HepG2 (cell line): ENCODE data around the gene ADH1C. TPM values are rescaled to one million over a fixed set of nuclear protein-coding genes. Genes with fewer than 3 reads are reported as not detected.
"Not testable (repeated sequence)": the region's sequence is repeated elsewhere in the genome, so short reads cannot be mapped to it uniquely, and the experiment has no call there.

Experiments
- ATAC-seq: fragments of 200-7000 bp; cut with Tn5 transposase; 3 replicates; pipeline ENCODE4 v1.9.1; 2020; ENCODE audit warnings: mild to moderate bottlenecking, moderate library complexity
- BruUV-seq: library from RNA; stranded (reverse); fragments of 400-500 nt; replicated peaks from 2 replicates; lab custom pipeline; 2021; lab: Mats Ljungman, UMichigan
- CTCF ChIA-PET: fragments of 300-600 bp; formaldehyde crosslinking; extraction: SDS; loops from one replicate; lab custom pipeline; 2021; ENCODE audit warnings: low total read pairs, inconsistent platforms, low intra/inter-chr PET ratio; lab: Yijun Ruan, JAX
- POLR2A ChIA-PET: fragments of 350-600 bp; sonication (Branson Sonifier 250); formaldehyde crosslinking; loops from one replicate; lab custom pipeline; 2020; ENCODE audit warnings: antibody characterized with exemption, inconsistent platforms; lab: Yijun Ruan, JAX
- DNase-seq: peaks from one replicate; pipeline ENCODE4 v3.0.0-alpha.2; 2015; ENCODE audit warnings: low spot score
- FAIRE-seq: peaks from 3 replicates; lab custom pipeline; 2011; peaks lifted over from hg19 to GRCh38; lab: Jason Lieb, UNC
- H2AFZ ChIP-seq: one replicate; pipeline ENCODE4 v1.6.1; 2011; ENCODE audit warnings: low read length, inconsistent platforms
- H3K27ac ChIP-seq: fragments of 300-600 bp; 3 replicates; pipeline ENCODE4 v1.8.0; 2011; ENCODE audit warnings: mixed run types, mild to moderate bottlenecking, mixed read lengths, low read length, inconsistent platforms; ENCODE audit not compliant: insufficient read depth; ENCODE audit errors: extremely low read length
- H3K27me3 ChIP-seq, 2 experiments: fragments of 200-600 bp in 1 of 2; 2 replicates in 1 of 2; 3 replicates in 1 of 2; pipeline versions ENCODE4 v1.6.0 to v1.8.0; 2011; ENCODE audit warnings: low read length in 2 of 2, mild to moderate bottlenecking in 2 of 2, moderate library complexity in 2 of 2, inconsistent platforms in 1 of 2; ENCODE audit not compliant: insufficient read depth in 2 of 2, control insufficient read depth in 1 of 2
- H3K36me3 ChIP-seq, 2 experiments: fragments of 200-600 bp in 1 of 2; replicated peaks in 1 of 2; 2 replicates in 1 of 2; 3 replicates in 1 of 2; pipeline versions ENCODE4 v1.5.1 to v1.8.0; 2011; ENCODE audit warnings: low read length in 2 of 2, inconsistent platforms in 1 of 2; ENCODE audit not compliant: insufficient read depth in 2 of 2, control insufficient read depth in 1 of 2
- H3K4me1 ChIP-seq: 2 replicates; pipeline ENCODE4 v1.5.1; 2012; ENCODE audit warnings: low read length, inconsistent platforms; ENCODE audit not compliant: insufficient read depth
- H3K4me2 ChIP-seq: 2 replicates; pipeline ENCODE4 v1.6.0; 2011; ENCODE audit warnings: low read depth, low read length, inconsistent platforms
- H3K4me3 ChIP-seq, 3 experiments: fragments of 200-600 bp in 1 of 3; sonication (generic), shearing (Covaris generic) in 1 of 3; replicated peaks in 1 of 3; 2 replicates each; pipeline ENCODE4 v1.5.1; 2011 to 2016; ENCODE audit warnings: low read length in 3 of 3, inconsistent platforms in 2 of 3, low read depth in 2 of 3, mild to moderate bottlenecking in 2 of 3, control low read depth in 1 of 3, mixed read lengths in 1 of 3; ENCODE audit not compliant: insufficient read depth in 1 of 3
- H3K79me2 ChIP-seq: one replicate; pipeline ENCODE4 v1.6.1; 2011; ENCODE audit warnings: low read length, inconsistent platforms; ENCODE audit not compliant: insufficient read depth
- H3K9ac ChIP-seq: 2 replicates; pipeline ENCODE4 v1.6.0; 2011; ENCODE audit warnings: mild to moderate bottlenecking, low read depth, low read length, inconsistent platforms; ENCODE audit not compliant: insufficient read depth
- H3K9me3 ChIP-seq: 2 replicates; pipeline ENCODE4 v1.5.1; 2012; ENCODE audit warnings: mild to moderate bottlenecking, low read length
- H4K20me1 ChIP-seq: 2 replicates; pipeline ENCODE4 v1.6.0; 2011; ENCODE audit warnings: inconsistent platforms, mild to moderate bottlenecking, low read length, moderate library complexity; ENCODE audit not compliant: insufficient read depth
- HBP1 ChIP-seq: IDR thresholded peaks from 2 replicates; pipeline ENCODE4 v1.6.1; 2016; ENCODE audit warnings: low read depth, control low read depth
- JUND ChIP-seq: sonication (generic); formaldehyde crosslinking; IDR thresholded peaks from 2 replicates; pipeline ENCODE4 v1.8.0; 2022; ENCODE audit warnings: mild to moderate bottlenecking, missing genetic modification reagents
- NFKBIZ ChIP-seq: IDR thresholded peaks from 2 replicates; pipeline ENCODE4 v1.6.1; 2018; ENCODE audit warnings: missing genetic modification reagents, missing compliant biosample characterization
- NR2F6 ChIP-seq, 2 experiments: IDR thresholded peaks; 2 replicates each; pipeline ENCODE4 v1.6.1; 2016; ENCODE audit warnings: antibody characterized with exemption in 1 of 2, mild to moderate bottlenecking in 1 of 2
- REPIN1 ChIP-seq: sonication (generic); formaldehyde crosslinking; IDR thresholded peaks from 2 replicates; pipeline ENCODE4 v1.8.0; 2022; ENCODE audit warnings: missing genetic modification reagents, low read depth, mild to moderate bottlenecking, borderline replicate concordance
- SNRNP70 ChIP-seq: fragments of 200-400 bp; formaldehyde crosslinking; IDR thresholded peaks from 2 replicates; pipeline ENCODE4 v1.6.1; 2017; ENCODE audit warnings: mild to moderate bottlenecking, low read depth, low read length, moderate library complexity
- TEAD2 ChIP-seq: sonication (generic); formaldehyde crosslinking; IDR thresholded peaks from 2 replicates; pipeline ENCODE4 v1.9.0; 2021; ENCODE audit warnings: missing genetic modification reagents
- ZNF17 ChIP-seq: sonication (generic); formaldehyde crosslinking; IDR thresholded peaks from 2 replicates; pipeline ENCODE4 v1.5.0; 2020; ENCODE audit warnings: mild to moderate bottlenecking, missing genetic modification reagents
- ZNF550 ChIP-seq: sonication (generic); formaldehyde crosslinking; IDR thresholded peaks from 2 replicates; pipeline ENCODE4 v1.4.0; 2020; ENCODE audit warnings: mild to moderate bottlenecking, missing genetic modification reagents, borderline replicate concordance
- ZXDC ChIP-seq: sonication (generic); formaldehyde crosslinking; IDR thresholded peaks from 2 replicates; pipeline ENCODE4 v1.5.0; 2020; ENCODE audit warnings: mild to moderate bottlenecking, missing genetic modification reagents
- WGBS: methylation state at CpG from one replicate; pipeline ENCODE4 v1.1.6; 2017; ENCODE audit warnings: low lambda C conversion rate; 5-methylcytosine and 5-hydroxymethylcytosine counted together
- in situ Hi-C: cut with HindIII; loops from 2 replicates; pipeline ENCODE4 v1.10.0; 2017; ENCODE audit warnings: low pct_unique_long_range_greater_than_20kb; ENCODE audit not compliant: extremely low pct_ligation_motif_present
- intact Hi-C: fragments of 100-400 bp; cut with micrococcal nuclease; formaldehyde crosslinking; loops from one replicate; pipeline ENCODE4 v1.10.0; 2022; ENCODE audit not compliant: unreplicated experiment
- polyA plus RNA-seq, 8 experiments: library from polyadenylated mRNA; depleted of rRNA in 3 of 8; stranded (reverse) in 7 of 8; unstranded in 1 of 8; fragments of >200 nt; fragmentation: Illumina TruSeq in 4 of 8; extraction: Trizol in 4 of 8; gene quantifications; 2 replicates each; pipeline versions ENCODE4 v1.2.1 to v1.2.3, GENCODE V29; 2011 to 2016; ENCODE audit warnings: low read depth in 4 of 8, missing spikeins in 1 of 8, mixed read lengths in 1 of 8; ENCODE audit not compliant: insufficient read depth in 1 of 8
- total RNA-seq, 5 experiments: library from RNA; depleted of rRNA; stranded (reverse); fragments of >200 nt; fragmentation: Illumina TruSeq; extraction: Trizol; gene quantifications; 2 replicates each; pipeline ENCODE4 v1.2.3, GENCODE V29; 2016; ENCODE audit warnings: low read depth in 1 of 5

The ADH1C gene
- total and polyA plus RNA-seq, 2 of the 13 experiments (the other 11 are each of a cell fraction or from before 2014, with no cell fraction given) = not detected

GRCh38 chr4:99356992-99357391 is 4.4 kb upstream of the ADH1C start (continued):
- TF ChIP-seq TEAD2 (CRISPR knock-in tag) (no peak), ZNF550 (no peak), JUND (no peak), ZNF17 (CRISPR knock-in tag) (no peak), SNRNP70 (no peak), REPIN1 (CRISPR knock-in tag) (no peak), HBP1 (CRISPR knock-in tag) (no peak), ZXDC (CRISPR knock-in tag) (no peak), NR2F6 (IDR thresholded peaks at IDR 0.05) (no peak), NR2F6 (CRISPR knock-in tag; IDR thresholded peaks at IDR 0.05) (no peak), NFKBIZ (CRISPR knock-in tag) (no peak)

- H3K4me1 ChIP-seq, H3K36me3 ChIP-seq, H4K20me1 ChIP-seq, H3K79me2 ChIP-seq, H3K27me3 ChIP-seq, H3K4me2 ChIP-seq, in situ Hi-C loops, ATAC-seq, H3K4me3 ChIP-seq, intact Hi-C loops, FAIRE-seq, CTCF ChIA-PET, H3K27ac ChIP-seq, H2AFZ ChIP-seq, H3K9me3 ChIP-seq, DNase-seq, H3K9ac ChIP-seq, POLR2A ChIA-PET, BruUV-seq: not testable (repeated sequence)
- WGBS = 67% methylated on average over 9 of the region's 10 CpGs
Measured at GRCh38 chr4:99356149-99356548, 3.6 kb upstream of the ADH1C start.
